GM12801 (cell line): ENCODE results near the gene MBD3L2.

Experiments
- TF ChIP-seq, protein P1 (sequence below): IDR thresholded peaks from one replicate; pipeline ENCODE4 v1.5.1; 2011; ENCODE audit warnings: control low read depth; ENCODE audit not compliant: insufficient read length; ENCODE audit errors: extremely low read depth

MBD3L2 gene

DNA sequence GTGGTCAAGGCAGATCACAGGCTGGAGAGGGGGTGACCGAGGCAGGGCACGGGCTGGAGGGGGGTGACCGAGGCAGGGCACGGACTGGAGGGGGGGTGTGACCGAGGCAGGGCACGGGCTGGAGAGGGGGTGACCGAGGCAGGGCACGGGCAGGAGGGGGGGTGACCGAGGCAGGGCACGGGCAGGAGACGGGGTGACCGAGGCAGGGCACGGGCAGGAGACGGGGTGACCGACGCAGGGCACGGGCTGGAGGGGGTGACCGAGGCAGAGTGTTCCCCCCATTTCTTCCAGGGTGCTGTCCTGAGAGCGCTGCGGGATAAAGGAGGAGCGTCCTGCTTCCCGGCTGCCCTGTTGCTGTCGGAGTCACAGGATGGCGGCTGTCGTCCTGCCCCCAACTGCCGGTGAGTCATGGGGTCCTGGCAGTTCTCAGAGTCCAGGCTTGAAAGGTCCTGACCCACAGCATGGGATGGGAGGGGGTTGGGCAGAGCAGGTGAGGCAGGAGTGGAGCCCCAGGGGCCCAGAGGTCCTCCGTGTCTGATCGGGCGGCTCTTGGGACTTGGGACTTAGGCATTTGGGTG, 25.7 kb downstream of the MBD3L2 start:
- TF ChIP-seq, protein P1, sequence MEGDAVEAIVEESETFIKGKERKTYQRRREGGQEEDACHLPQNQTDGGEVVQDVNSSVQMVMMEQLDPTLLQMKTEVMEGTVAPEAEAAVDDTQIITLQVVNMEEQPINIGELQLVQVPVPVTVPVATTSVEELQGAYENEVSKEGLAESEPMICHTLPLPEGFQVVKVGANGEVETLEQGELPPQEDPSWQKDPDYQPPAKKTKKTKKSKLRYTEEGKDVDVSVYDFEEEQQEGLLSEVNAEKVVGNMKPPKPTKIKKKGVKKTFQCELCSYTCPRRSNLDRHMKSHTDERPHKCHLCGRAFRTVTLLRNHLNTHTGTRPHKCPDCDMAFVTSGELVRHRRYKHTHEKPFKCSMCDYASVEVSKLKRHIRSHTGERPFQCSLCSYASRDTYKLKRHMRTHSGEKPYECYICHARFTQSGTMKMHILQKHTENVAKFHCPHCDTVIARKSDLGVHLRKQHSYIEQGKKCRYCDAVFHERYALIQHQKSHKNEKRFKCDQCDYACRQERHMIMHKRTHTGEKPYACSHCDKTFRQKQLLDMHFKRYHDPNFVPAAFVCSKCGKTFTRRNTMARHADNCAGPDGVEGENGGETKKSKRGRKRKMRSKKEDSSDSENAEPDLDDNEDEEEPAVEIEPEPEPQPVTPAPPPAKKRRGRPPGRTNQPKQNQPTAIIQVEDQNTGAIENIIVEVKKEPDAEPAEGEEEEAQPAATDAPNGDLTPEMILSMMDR, result no peak

DNA sequence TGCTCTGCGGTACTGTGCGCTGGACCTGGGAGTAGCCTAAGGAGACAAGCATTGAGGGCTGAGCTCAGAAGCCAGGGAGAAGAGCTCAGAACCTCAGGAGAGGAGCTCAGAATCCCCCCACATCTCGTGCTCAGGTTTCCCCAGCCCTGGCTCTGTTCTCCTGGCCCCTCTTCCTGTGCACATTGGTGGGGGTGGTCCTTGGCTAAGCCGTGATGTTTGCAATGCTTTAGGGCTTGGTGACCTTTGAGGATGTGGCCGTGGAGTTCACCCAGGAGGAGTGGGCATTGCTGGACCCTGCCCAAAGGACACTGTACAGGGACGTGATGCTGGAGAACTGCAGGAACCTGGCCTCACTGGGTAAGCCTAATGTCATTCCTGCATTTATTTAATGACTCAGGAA, 27.0 kb downstream of the MBD3L2 start:
- TF ChIP-seq, protein P1, result no peak

GRCh38 chr19:7078008-7078407, 28.9 kb downstream of the MBD3L2 start:
- TF ChIP-seq, protein P1, result no peak

- TF ChIP-seq, protein P1, result no peak
Measured at GRCh38 chr19:7083076-7083956, 34.2 kb downstream of the MBD3L2 start.

DNA sequence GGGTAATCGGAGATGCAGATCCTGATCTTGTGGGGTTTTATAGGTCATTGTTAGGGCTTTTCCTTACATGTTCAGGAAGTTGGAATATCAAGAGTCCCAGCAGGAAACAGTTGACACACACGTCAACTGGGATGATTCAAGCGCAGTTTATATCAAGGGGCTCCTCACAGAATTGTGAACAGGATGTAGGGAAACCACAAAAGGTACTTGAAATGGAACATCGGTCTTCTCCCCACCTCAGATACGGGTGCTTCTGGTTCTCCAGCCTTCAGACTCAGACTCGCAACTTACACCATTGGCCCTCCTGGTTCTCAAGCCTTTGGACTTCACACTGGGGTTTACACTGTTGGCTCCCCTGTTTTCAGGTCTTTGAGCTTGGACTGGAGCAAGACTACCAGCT, 39.9 kb downstream of the MBD3L2 start:
- TF ChIP-seq, protein P1, result no peak

DNA sequence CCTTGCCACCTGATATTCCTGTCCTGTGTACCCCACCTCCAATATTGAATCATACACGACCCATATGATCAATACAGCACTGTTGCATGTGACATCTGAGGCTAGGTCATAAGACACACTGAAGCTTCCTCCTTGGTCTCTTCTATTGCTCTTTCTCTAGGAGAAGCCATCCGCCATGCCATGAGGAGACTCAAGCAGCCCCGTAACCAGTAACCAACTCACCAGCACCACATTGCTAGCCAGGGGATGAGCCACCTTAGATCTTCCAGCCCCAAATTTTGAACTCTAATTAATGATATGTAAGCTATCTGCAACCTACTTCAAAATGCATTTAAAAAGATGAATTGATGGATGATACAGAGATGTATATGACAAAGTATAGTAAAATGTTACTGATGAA, 49.0 kb downstream of the MBD3L2 start:
- TF ChIP-seq, protein P1, result no peak

GRCh38 chr19:7098701-7099596, 49.8 kb downstream of the MBD3L2 start:
- TF ChIP-seq, protein P1, result no peak
